Colonic mucosa (tissue), 4 donors: ENCODE measurements around the gene OR11H7. TPM values are rescaled to one million over a fixed set of nuclear protein-coding genes. Genes with fewer than 3 reads are reported as not detected.
"Not testable (repeated sequence)": the region's sequence is repeated elsewhere in the genome, so short reads cannot be mapped to it uniquely, and the experiment has no call there.

Source experiments
- DNase-seq: peaks from one replicate; pipeline ENCODE4 v3.0.0-alpha.2; 2020
- H3K27ac ChIP-seq: fragments of 200-600 bp; one replicate; pipeline ENCODE4 v1.8.0; 2021
- H3K27me3 ChIP-seq: fragments of 200-600 bp; one replicate; pipeline ENCODE4 v1.8.0; 2021
- H3K36me3 ChIP-seq: fragments of 200-600 bp; one replicate; pipeline ENCODE4 v1.8.0; 2021
- H3K4me1 ChIP-seq: fragments of 200-600 bp; one replicate; pipeline ENCODE4 v1.8.0; 2021; ENCODE audit warnings: mild to moderate bottlenecking
- H3K4me3 ChIP-seq: fragments of 200-600 bp; one replicate; pipeline ENCODE4 v1.8.0; 2021
- H3K9ac ChIP-seq, 2 donors: one replicate each; pipeline ENCODE4 v1.7.0; 2013; ENCODE audit warnings: control low read depth in 2 of 2, low read depth in 2 of 2, low read length in 2 of 2
- H3K9me3 ChIP-seq: fragments of 200-600 bp; one replicate; pipeline ENCODE4 v1.8.0; 2021
- intact Hi-C: fragments of 100-400 bp; cut with DNase I; formaldehyde crosslinking; loops from one replicate; pipeline ENCODE4 v1.14.1; 2022
- total RNA-seq, 2 donors: library from RNA; stranded (reverse); fragmentation: NEBNext Ultra II Directional in 1 of 2; extraction: Animal tissue kit (Norgen Biotek cat#: 25700) in 1 of 2; gene quantifications; one replicate each; pipeline ENCODE4 v1.2.1, GENCODE V29; 2021
- TF ChIP-seq, protein P1 (sequence below): fragments of 200-600 bp; IDR thresholded peaks from one replicate; pipeline ENCODE4 v1.8.0; 2022; ENCODE audit warnings: antibody characterized with exemption, mild to moderate bottlenecking
- donor health status: healthy.
- donor health status: DM: no; HTN: no; CAD: no.
- donor health status: DM: no; HTN: no; CAD: no.

OR11H7 gene
- total RNA-seq, 2 donors from 2014 or later, result not detected

DNA sequence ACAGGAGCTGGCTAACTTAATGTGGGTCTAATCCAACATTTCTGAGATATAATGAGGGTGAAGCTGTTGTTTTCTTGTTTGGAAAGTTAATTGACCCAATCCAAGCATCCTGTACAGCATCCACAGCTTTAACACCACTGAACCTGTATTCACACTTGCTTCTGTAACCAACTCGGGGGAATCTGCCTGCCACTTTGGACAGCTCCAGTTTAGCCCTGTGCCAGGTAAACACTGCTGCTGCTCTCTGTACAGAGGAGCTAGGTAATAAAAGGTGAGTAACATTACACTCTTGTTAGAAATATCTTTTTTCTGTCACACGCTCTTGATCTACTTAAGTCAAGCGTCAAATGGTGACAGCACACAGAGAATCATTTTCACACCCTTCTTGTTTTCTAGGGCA, 37.4 kb upstream of the OR11H7 start:
- Histone ChIP-seq H3K4me1 (no peaks in the 10 kb centered on the region), H3K9me3 (no peaks in the 10 kb centered on the region), H3K4me3 (no peak overlapping the region), H3K36me3 (no peaks in the 10 kb centered on the region), H3K27ac (no peak overlapping the region), H3K9ac (no peak overlapping the region), H3K27me3 (no peaks in the 10 kb centered on the region)
- DNase-seq, result no peak
- TF ChIP-seq, protein P1, sequence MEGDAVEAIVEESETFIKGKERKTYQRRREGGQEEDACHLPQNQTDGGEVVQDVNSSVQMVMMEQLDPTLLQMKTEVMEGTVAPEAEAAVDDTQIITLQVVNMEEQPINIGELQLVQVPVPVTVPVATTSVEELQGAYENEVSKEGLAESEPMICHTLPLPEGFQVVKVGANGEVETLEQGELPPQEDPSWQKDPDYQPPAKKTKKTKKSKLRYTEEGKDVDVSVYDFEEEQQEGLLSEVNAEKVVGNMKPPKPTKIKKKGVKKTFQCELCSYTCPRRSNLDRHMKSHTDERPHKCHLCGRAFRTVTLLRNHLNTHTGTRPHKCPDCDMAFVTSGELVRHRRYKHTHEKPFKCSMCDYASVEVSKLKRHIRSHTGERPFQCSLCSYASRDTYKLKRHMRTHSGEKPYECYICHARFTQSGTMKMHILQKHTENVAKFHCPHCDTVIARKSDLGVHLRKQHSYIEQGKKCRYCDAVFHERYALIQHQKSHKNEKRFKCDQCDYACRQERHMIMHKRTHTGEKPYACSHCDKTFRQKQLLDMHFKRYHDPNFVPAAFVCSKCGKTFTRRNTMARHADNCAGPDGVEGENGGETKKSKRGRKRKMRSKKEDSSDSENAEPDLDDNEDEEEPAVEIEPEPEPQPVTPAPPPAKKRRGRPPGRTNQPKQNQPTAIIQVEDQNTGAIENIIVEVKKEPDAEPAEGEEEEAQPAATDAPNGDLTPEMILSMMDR, result no peak
- intact Hi-C loops, result no loop called here

- intact Hi-C loops, result no loop called here
Measured at GRCh38 chr14:20194101-20194500, 34.7 kb upstream of the OR11H7 start.

GRCh38 chr14:20195170-20195569, 33.6 kb upstream of the OR11H7 start:
- intact Hi-C loops, DNase-seq, H3K27me3 ChIP-seq, H3K27ac ChIP-seq, H3K4me1 ChIP-seq, H3K36me3 ChIP-seq, H3K4me3 ChIP-seq, H3K9me3 ChIP-seq, H3K9ac ChIP-seq: not testable (repeated sequence)

More at GRCh38 chr14:20194101-20194500, 34.7 kb upstream of the OR11H7 start:
- TF ChIP-seq, protein P1, result no peak
- Histone ChIP-seq H3K27ac (no peak overlapping the region), H3K9me3 (no peaks in the 10 kb centered on the region), H3K36me3 (no peaks in the 10 kb centered on the region), H3K27me3 (no peaks in the 10 kb centered on the region), H3K4me1 (no peaks in the 10 kb centered on the region), H3K4me3 (no peak overlapping the region), H3K9ac (no peak overlapping the region)
- no peak for DNase-seq

DNA sequence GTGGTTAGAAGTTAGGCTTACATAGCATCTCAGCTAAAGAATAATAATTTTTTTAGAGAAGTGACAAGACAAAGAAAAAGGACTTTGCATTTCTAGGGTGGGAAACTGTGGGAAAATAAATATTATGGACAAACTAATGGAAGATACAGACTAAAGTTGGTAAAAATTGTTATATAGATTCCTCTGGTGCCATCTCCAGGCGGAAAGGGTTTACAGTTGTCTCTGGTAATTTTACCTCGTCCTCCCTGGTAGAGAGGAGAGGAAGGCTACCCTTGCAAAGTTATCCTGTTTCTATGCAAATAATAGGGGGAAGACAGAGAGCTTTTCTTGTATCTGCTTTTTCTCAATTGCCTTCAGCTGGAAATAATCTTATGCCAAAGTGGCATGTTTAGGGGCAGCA, 32.9 kb upstream of the OR11H7 start:
- Histone ChIP-seq H3K4me1 (no peaks in the 10 kb centered on the region), H3K9me3 (no peaks in the 10 kb centered on the region), H3K27me3 (no peaks in the 10 kb centered on the region), H3K36me3 (no peaks in the 10 kb centered on the region), H3K9ac (no peak overlapping the region), H3K4me3 (no peak overlapping the region), H3K27ac (no peak overlapping the region)
- intact Hi-C loops, result no loop called here
- DNase-seq, result no peak
- TF ChIP-seq, protein P1, result no peak

DNA sequence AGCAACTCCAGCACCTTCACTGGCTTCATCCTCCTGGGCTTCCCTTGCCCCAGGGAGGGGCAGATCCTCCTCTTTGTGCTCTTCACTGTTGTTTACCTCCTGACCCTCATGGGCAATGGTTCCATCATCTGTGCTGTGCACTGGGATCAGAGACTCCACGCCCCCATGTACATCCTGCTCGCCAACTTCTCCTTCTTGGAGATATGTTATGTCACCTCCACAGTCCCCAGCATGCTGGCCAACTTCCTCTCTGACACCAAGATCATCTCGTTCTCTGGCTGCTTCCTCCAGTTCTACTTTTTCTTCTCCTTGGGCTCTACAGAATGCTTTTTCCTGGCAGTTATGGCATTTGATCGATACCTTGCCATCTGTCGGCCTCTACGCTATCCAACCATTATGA, 31.3 kb upstream of the OR11H7 start:
- Histone ChIP-seq H3K4me3 (no peak overlapping the region), H3K27ac (no peak overlapping the region), H3K36me3 (no peaks in the 10 kb centered on the region), H3K27me3 (no peaks in the 10 kb centered on the region), H3K9me3 (no peaks in the 10 kb centered on the region), H3K4me1 (no peaks in the 10 kb centered on the region), H3K9ac (no peak overlapping the region)
- TF ChIP-seq, protein P1, result no peak
- DNase-seq, result no peak
- intact Hi-C loops, result no loop called here

GRCh38 chr14:20198991-20199390, 29.8 kb upstream of the OR11H7 start:
- TF ChIP-seq, protein P1, result no peak
- intact Hi-C loops, result no loop called here
- Histone ChIP-seq H3K9me3 (no peaks in the 10 kb centered on the region), H3K36me3 (no peaks in the 10 kb centered on the region), H3K4me3 (no peak overlapping the region), H3K9ac (no peak overlapping the region), H3K4me1 (no peaks in the 10 kb centered on the region), H3K27me3 (no peaks in the 10 kb centered on the region), H3K27ac (no peak overlapping the region)
- no peak for DNase-seq
